Left ventricle myocardium inferior (tissue), 1 donor: Measurements from ENCODE around the gene LBP. TPM values are rescaled to one million over a fixed set of nuclear protein-coding genes. Genes with fewer than 3 reads are reported as not detected.
"Not testable (repeated sequence)": the region's sequence is repeated elsewhere in the genome, so short reads cannot be mapped to it uniquely, and the experiment has no call there.

ENCODE experiments used
- DNase-seq: peaks from one replicate; pipeline ENCODE4 v3.0.0-alpha.2; 2020
- H3K27ac ChIP-seq: fragments of 200-600 bp; replicated peaks from 2 replicates; pipeline ENCODE4 v1.8.0; 2021
- H3K27me3 ChIP-seq: fragments of 200-600 bp; 2 replicates; pipeline ENCODE4 v1.8.0; 2021; ENCODE audit warnings: low read depth
- H3K36me3 ChIP-seq: fragments of 200-600 bp; 2 replicates; pipeline ENCODE4 v1.8.0; 2021
- H3K4me1 ChIP-seq: fragments of 200-600 bp; 2 replicates; pipeline ENCODE4 v1.8.0; 2021
- H3K4me3 ChIP-seq: fragments of 200-600 bp; 2 replicates; pipeline ENCODE4 v1.8.0; 2021; ENCODE audit warnings: mild to moderate bottlenecking, moderate library complexity
- H3K9me3 ChIP-seq: fragments of 200-600 bp; replicated peaks from 2 replicates; pipeline ENCODE4 v1.8.0; 2021
- intact Hi-C: fragments of 100-400 bp; cut with micrococcal nuclease; formaldehyde crosslinking; loops from one replicate; pipeline ENCODE4 v1.11.0; 2022
- total RNA-seq: library from RNA; stranded (reverse); fragmentation: NEBNext Ultra II Directional; extraction: Animal tissue kit (Norgen Biotek cat#: 25700); gene quantifications from one replicate; pipeline ENCODE4 v1.2.1, GENCODE V29; 2021
- TF ChIP-seq, protein P1 (sequence below): fragments of 200-600 bp; IDR thresholded peaks from 2 replicates; pipeline ENCODE4 v1.8.0; 2021; ENCODE audit warnings: antibody characterized with exemption, mild to moderate bottlenecking, borderline replicate concordance
- donor health status: DM: no; HTN: yes; CAD: no; lungs with severe emphysema.

The LBP gene
- total RNA-seq, 1 donor from 2014 or later, result 0.19 TPM

DNA sequence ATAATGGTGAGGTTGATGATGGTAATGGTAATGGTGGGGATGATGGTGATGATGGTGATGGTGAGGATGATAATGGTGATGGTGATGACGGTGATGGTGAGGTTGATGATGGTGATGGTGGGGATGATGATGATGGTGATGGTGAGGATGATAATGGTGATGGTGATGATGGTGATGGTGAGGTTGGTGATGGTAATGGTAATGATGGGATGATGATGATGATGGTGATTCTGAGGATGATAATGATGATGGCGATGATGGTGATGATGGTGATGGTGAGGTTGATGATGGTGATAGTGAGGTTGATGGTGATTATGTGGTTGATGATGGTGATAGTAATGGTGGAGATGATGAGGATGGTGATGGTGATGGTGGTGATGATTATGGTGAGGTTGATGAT lies 32.6 kb upstream of the LBP start:
- no peak overlapping the region for H3K4me3 ChIP-seq
- H3K27ac ChIP-seq, result no peak overlapping the region
- intact Hi-C loops, result no loop called here
- TF ChIP-seq, protein P1, sequence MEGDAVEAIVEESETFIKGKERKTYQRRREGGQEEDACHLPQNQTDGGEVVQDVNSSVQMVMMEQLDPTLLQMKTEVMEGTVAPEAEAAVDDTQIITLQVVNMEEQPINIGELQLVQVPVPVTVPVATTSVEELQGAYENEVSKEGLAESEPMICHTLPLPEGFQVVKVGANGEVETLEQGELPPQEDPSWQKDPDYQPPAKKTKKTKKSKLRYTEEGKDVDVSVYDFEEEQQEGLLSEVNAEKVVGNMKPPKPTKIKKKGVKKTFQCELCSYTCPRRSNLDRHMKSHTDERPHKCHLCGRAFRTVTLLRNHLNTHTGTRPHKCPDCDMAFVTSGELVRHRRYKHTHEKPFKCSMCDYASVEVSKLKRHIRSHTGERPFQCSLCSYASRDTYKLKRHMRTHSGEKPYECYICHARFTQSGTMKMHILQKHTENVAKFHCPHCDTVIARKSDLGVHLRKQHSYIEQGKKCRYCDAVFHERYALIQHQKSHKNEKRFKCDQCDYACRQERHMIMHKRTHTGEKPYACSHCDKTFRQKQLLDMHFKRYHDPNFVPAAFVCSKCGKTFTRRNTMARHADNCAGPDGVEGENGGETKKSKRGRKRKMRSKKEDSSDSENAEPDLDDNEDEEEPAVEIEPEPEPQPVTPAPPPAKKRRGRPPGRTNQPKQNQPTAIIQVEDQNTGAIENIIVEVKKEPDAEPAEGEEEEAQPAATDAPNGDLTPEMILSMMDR, result no peak
- no peak for DNase-seq
- H3K27me3 ChIP-seq, result peaks cover 17% of the 10 kb centered on the region
- H3K4me1 ChIP-seq, result no peaks in the 10 kb centered on the region
- H3K36me3 ChIP-seq, result no peaks in the 10 kb centered on the region
- H3K9me3 ChIP-seq, result no peaks in the 10 kb centered on the region

DNA sequence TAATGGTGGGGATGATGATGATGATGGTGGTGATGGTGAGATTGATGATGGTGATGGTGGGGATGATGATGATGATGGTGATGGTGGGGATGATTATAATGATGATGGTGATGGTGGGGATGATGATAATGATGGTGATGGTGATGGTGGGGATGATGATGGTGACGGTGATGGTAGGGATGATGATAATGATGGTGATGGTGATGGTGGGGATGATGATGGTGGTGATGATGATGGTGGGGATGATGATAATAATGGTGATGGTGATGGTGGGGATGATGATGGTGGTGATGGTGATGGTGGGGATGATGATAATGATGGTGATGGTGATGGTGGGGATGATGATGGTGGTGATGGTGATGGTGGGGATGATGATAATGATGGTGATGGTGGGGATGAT lies 31.9 kb upstream of the LBP start:
- H3K36me3 ChIP-seq, H3K9me3 ChIP-seq, H3K4me1 ChIP-seq, DNase-seq, H3K4me3 ChIP-seq, intact Hi-C loops, H3K27ac ChIP-seq: not testable (repeated sequence)
- H3K27me3 ChIP-seq, result peaks cover 23% of the 10 kb centered on the region

DNA sequence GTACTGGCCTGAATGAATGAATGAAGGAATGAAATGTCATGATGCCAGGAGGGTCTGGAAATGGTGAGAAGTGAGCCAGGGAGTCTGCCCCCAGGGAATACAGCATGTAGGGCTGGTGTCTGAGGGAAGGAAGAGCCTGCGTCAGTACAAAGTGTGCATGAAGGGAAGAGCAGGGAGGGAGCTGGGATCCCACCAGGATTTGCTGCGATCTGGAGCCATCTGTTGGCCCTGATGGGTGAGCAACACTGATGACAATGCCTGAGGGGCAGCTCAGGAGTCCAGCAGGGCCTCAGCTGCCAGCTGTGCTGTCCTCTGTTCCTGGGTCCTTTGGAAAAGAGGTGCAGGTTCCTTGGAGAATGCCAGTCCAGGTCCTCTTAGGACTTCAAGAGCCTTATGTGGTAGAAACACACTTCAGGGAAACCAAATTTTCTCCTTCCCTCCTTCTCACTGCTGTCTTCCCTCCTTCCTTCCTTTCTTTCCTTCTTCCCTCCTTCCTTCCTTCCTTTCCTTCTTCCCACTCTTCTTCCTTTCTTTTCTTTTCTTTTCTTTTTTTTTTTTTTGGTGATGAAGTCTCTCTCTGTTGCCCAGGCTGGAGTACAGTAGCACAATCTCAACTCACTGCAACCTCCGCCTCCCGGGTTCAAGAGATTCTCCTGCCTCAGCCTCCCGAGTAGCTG lies 30.9 kb upstream of the LBP start:
- no peak overlapping the region for H3K4me3 ChIP-seq
- TF ChIP-seq, protein P1, result no peak
- intact Hi-C loops, result no loop called here
- H3K27me3 ChIP-seq, result peaks cover 34% of the 10 kb centered on the region
- H3K9me3 ChIP-seq, result no peaks in the 10 kb centered on the region
- H3K27ac ChIP-seq, result no peak overlapping the region
- DNase-seq, result no peak
- H3K36me3 ChIP-seq, result no peaks in the 10 kb centered on the region
- no peaks in the 10 kb centered on the region for H3K4me1 ChIP-seq

DNA sequence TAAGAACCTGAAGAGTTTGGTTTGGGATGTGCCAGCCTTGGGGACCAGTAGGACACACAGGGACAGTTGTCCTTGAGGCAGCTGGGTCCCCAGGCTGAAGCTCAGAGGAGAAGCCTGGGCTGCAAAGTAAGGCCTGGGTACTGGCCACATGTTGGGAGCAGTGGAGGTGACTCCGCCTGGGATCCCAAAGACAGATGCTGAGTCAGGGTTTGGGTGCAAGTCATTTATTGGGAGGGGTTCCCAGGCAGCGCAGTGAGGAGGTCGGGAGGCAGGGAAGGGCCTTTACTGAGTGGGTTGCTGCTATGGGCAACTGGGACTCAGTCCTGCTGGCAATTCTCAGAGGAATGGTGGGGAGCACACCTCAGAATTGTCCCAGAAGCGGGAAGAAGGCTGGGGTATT lies 29.9 kb upstream of the LBP start:
- peaks cover 37% of the 10 kb centered on the region for H3K27me3 ChIP-seq
- TF ChIP-seq, protein P1, result no peak
- H3K4me1 ChIP-seq, result no peaks in the 10 kb centered on the region
- H3K27ac ChIP-seq, result no peak overlapping the region
- H3K4me3 ChIP-seq, result no peak overlapping the region
- intact Hi-C loops, result no loop called here
- no peaks in the 10 kb centered on the region for H3K36me3 ChIP-seq
- H3K9me3 ChIP-seq, result no peaks in the 10 kb centered on the region
- no peak for DNase-seq

DNA sequence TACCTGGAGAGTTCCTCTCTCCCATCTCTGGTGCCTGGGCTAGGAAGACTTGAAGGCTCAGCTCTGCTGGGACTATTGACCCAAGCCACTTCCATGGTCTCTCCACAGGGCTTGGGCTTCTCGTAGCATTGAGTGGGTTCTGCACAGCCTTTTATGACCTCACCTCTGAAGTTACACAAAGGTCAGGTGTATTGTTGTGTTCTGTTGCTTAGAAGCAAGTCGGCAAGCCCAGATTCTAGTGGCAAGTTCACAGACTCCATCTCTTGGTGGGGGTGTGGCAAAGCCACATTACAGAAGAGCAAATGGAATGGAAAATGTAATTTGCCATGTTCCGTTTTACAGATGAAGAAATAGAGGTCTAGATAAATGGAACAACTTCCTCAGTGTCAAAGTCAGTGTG lies 28.9 kb upstream of the LBP start:
- TF ChIP-seq, protein P1, result no peak

DNA sequence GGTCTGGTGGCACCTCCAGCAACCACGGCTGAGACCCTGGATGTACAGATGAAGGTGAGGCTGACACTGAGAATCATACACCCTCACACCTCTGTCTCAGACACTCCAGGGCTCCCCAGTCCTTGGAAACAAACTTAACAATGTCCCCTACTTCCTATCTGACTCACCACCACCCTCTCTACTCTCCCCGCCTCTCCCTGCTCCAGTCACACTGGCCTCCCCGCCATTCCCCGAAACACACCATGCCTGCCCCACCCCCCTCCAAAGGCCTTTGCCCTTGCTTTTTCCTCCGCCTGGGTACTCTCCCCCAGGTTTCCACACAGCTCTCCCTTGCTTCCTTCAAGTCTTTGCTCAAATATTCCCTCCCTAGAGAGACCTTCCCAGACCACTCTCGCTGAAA lies 26.1 kb upstream of the LBP start:
- H3K36me3 ChIP-seq, result no peaks in the 10 kb centered on the region
- H3K4me3 ChIP-seq, result no peak overlapping the region
- TF ChIP-seq, protein P1, result no peak
- no peaks in the 10 kb centered on the region for H3K9me3 ChIP-seq
- intact Hi-C loops, result loop anchor here (5.0 kb wide), 1 partner anchor 88 kb away; no protein-coding TSS in a partner anchor
- H3K27ac ChIP-seq, result no peak overlapping the region
- DNase-seq, result no peak
- no peaks in the 10 kb centered on the region for H3K4me1 ChIP-seq
- peaks cover 49% of the 10 kb centered on the region for H3K27me3 ChIP-seq

More for the DNA sequence above, 28.9 kb upstream of the LBP start:
- H3K27me3 ChIP-seq, result peaks cover 40% of the 10 kb centered on the region
- no peak overlapping the region for H3K4me3 ChIP-seq
- H3K4me1 ChIP-seq, result no peaks in the 10 kb centered on the region
- H3K27ac ChIP-seq, result no peak overlapping the region
- DNase-seq, result no peak
- H3K9me3 ChIP-seq, result no peaks in the 10 kb centered on the region
- no peaks in the 10 kb centered on the region for H3K36me3 ChIP-seq
- intact Hi-C loops, result no loop called here
